Glutamatergic neuron (in vitro differentiated cells): ENCODE data around the gene KLHL5. TPM values are rescaled to one million over a fixed set of nuclear protein-coding genes. Genes with fewer than 3 reads are reported as not detected.
"Not testable (repeated sequence)": the region's sequence is repeated elsewhere in the genome, so short reads cannot be mapped to it uniquely, and the experiment has no call there.

Experiments used
- DNase-seq: peaks from one replicate; pipeline ENCODE4 v3.0.0; 2022
- H3K27ac Mint-ChIP-seq: one replicate; pipeline ENCODE4 v1.8.0; 2020; ENCODE audit warnings: mild to moderate bottlenecking, mixed read lengths, inconsistent platforms; ENCODE audit not compliant: unreplicated experiment
- H3K27me3 Mint-ChIP-seq: one replicate; pipeline ENCODE4 v1.8.0; 2020; ENCODE audit warnings: mild to moderate bottlenecking, moderate library complexity, mixed read lengths, inconsistent platforms; ENCODE audit not compliant: unreplicated experiment
- H3K36me3 Mint-ChIP-seq: one replicate; pipeline ENCODE4 v1.8.0; 2020; ENCODE audit warnings: mild to moderate bottlenecking, mixed read lengths, inconsistent platforms; ENCODE audit not compliant: unreplicated experiment
- H3K4me1 Mint-ChIP-seq: one replicate; pipeline ENCODE4 v1.8.0; 2020; ENCODE audit warnings: mild to moderate bottlenecking, low read depth, mixed read lengths, inconsistent platforms; ENCODE audit not compliant: unreplicated experiment
- H3K4me3 Mint-ChIP-seq: one replicate; pipeline ENCODE4 v1.8.0; 2020; ENCODE audit warnings: mild to moderate bottlenecking, mixed read lengths, inconsistent platforms; ENCODE audit not compliant: unreplicated experiment
- H3K9me3 Mint-ChIP-seq: one replicate; pipeline ENCODE4 v1.8.0; 2020; ENCODE audit warnings: mild to moderate bottlenecking, moderate library complexity, mixed read lengths, inconsistent platforms; ENCODE audit not compliant: unreplicated experiment
- CTCF ChIP-seq: fragments of 200-600 bp; sonication (generic); IDR thresholded peaks from one replicate; pipeline ENCODE4 v1.5.0; 2021; ENCODE audit not compliant: partially characterized antibody, unreplicated experiment
- total RNA-seq: library from RNA; stranded (reverse); fragmentation: NEBNext Ultra II Directional; extraction: Animal tissue kit (Norgen Biotek cat#: 25700); gene quantifications from one replicate; pipeline ENCODE4 v1.2.1, GENCODE V29; 2021; ENCODE audit not compliant: unreplicated experiment

KLHL5 gene
- total RNA-seq, 1 donor from 2014 or later: 11.5 TPM

GRCh38 chr4:39030725-39031124, 31.3 kb upstream of the KLHL5 start:
- Mint-ChIP-seq H3K36me3 (no peaks in the 10 kb centered on the region), H3K9me3 (no peaks in the 10 kb centered on the region), H3K4me1 (no peaks in the 10 kb centered on the region), H3K27ac (no peak overlapping the region), H3K4me3 (no peak overlapping the region), H3K27me3 (no peaks in the 10 kb centered on the region)
- TF ChIP-seq CTCF: no peak
- no peak for DNase-seq

DNA sequence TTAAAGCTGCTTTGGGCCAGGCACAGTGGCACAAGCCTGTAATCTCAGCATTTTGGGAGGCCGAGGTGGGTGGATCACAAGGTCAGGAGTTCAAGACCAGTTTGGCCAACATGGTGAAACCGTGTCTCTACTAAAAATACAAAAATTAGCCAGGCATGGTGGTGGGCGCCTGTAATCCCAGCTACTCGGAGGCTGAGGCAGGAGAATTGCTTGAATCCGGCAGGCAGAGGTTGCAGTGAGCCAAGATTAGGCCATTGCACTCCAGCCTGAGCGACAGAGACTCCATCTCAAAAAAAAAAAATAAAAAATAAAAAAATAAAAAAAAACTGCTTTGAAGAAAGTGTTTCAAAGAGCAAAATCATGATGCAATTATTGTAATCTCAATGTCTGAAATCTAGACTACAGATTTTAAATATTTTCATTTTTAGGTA, 30.4 kb upstream of the KLHL5 start:
- not testable (repeated sequence) for H3K4me1 Mint-ChIP-seq, DNase-seq, H3K27ac Mint-ChIP-seq, H3K27me3 Mint-ChIP-seq, H3K36me3 Mint-ChIP-seq, H3K9me3 Mint-ChIP-seq, H3K4me3 Mint-ChIP-seq

GRCh38 chr4:39032218-39033085, 29.6 kb upstream of the KLHL5 start, which contains the start of gene TMEM156:
Gene TMEM156, minus strand, starts transcription at chr4:39032409. Its CDS starts 96 bp downstream, at chr4:39032313.
- H3K27ac Mint-ChIP-seq: no peak within 1 kb of the TSS
- H3K27me3 Mint-ChIP-seq: no peaks in the 10 kb centered on the region

GRCh38 chr4:39036172-39036571, 25.9 kb upstream of the KLHL5 start:
- H3K27ac Mint-ChIP-seq: no peak overlapping the region
- no peak for DNase-seq
- TF ChIP-seq CTCF: no peak
- H3K36me3 Mint-ChIP-seq: no peaks in the 10 kb centered on the region
- H3K4me3 Mint-ChIP-seq: no peak overlapping the region
- no peaks in the 10 kb centered on the region for H3K27me3 Mint-ChIP-seq
- H3K4me1 Mint-ChIP-seq: no peaks in the 10 kb centered on the region
- H3K9me3 Mint-ChIP-seq: no peaks in the 10 kb centered on the region

More at GRCh38 chr4:39032218-39033085, 29.6 kb upstream of the KLHL5 start, which contains the start of gene TMEM156:
- Mint-ChIP-seq H3K9me3 (no peaks in the 10 kb centered on the region), H3K36me3 (no peaks in the 10 kb centered on the region), H3K4me1 (no peaks in the 10 kb centered on the region), H3K4me3 (no peak within 1 kb of the TSS)
- TF ChIP-seq CTCF: no peak
- DNase-seq: no peak

- no peak for DNase-seq
- peaks cover 1% of the 10 kb centered on the region for H3K9me3 Mint-ChIP-seq
- no peaks in the 10 kb centered on the region for H3K27me3 Mint-ChIP-seq
- H3K36me3 Mint-ChIP-seq: no peaks in the 10 kb centered on the region
- H3K27ac Mint-ChIP-seq: no peak overlapping the region
- no peak overlapping the region for H3K4me3 Mint-ChIP-seq
- no peaks in the 10 kb centered on the region for H3K4me1 Mint-ChIP-seq
- TF ChIP-seq CTCF: no peak
Observed at GRCh38 chr4:39037491-39037825, 24.6 kb upstream of the KLHL5 start.
